RWPE1 (cell line): Measurements from ENCODE around the gene NKX2-3.

Source experiments
- CTCF ChIA-PET: fragments of 350-600 bp; sonication (Branson Sonifier 250); formaldehyde crosslinking; extraction: SDS; loops from one replicate; lab custom pipeline; 2021; lab: Yijun Ruan, JAX
- POLR2A ChIA-PET: fragments of 400-600 bp; formaldehyde crosslinking; extraction: SDS; loops from one replicate; lab custom pipeline; 2020; ENCODE audit warnings: antibody characterized with exemption; ENCODE audit not compliant: low non-redundant PET; lab: Yijun Ruan, JAX
- DNase-seq: peaks from one replicate; pipeline ENCODE4 v3.0.0; 2012; ENCODE audit warnings: low spot score
- H3K27ac ChIP-seq: fragments of 450-650 bp; 2 replicates; pipeline ENCODE4 v1.5.1; 2017
- TF ChIP-seq, protein P1 (sequence below): fragments of 450-650 bp; conservative IDR thresholded peaks from 2 replicates; pipeline ENCODE4 v1.5.1; 2017; ENCODE audit warnings: low read depth, mild to moderate bottlenecking

The NKX2-3 gene

DNA sequence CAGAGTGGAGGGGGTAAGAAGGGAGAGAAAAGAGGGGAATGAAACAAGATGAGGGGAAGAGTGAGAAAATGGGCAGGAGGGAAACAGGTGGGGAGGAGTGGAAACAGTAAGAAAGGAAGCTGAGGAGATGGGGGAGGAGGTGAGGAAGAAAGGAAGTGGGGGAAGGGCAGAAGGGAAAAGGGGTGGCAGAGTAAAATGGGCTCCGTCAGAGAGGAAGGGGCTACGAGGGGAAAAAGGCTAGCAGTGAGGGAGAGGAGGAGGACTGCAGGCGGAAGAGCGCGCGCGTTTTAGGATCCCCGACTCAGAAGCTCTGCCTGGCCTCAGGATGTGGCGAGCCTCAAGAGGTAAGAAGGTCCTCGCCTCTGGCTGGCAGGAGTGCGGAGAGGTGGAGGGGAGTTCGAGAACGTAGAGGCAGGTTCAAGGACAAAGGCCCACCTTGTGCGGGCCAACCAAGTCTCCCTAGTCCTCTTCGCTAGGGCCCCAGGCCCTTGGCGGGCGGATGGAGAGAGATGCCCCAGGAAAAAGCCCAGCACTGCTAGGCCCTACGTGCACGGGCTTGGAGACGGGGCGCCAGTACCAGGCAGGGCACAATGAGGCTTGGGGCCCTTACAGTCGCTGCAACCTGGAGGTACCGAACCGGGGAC lies 5.8 kb upstream of the NKX2-3 start:
- H3K27ac ChIP-seq = no peak overlapping the region
- ChIA-PET POLR2A (no interaction called here), CTCF (interaction anchor here (0.7 to 0.8 kb wide), 2 partner anchors 25 to 85 kb away, joined by 3 to 4 read pairs; no protein-coding TSS in a partner anchor)
- TF ChIP-seq, protein P1, sequence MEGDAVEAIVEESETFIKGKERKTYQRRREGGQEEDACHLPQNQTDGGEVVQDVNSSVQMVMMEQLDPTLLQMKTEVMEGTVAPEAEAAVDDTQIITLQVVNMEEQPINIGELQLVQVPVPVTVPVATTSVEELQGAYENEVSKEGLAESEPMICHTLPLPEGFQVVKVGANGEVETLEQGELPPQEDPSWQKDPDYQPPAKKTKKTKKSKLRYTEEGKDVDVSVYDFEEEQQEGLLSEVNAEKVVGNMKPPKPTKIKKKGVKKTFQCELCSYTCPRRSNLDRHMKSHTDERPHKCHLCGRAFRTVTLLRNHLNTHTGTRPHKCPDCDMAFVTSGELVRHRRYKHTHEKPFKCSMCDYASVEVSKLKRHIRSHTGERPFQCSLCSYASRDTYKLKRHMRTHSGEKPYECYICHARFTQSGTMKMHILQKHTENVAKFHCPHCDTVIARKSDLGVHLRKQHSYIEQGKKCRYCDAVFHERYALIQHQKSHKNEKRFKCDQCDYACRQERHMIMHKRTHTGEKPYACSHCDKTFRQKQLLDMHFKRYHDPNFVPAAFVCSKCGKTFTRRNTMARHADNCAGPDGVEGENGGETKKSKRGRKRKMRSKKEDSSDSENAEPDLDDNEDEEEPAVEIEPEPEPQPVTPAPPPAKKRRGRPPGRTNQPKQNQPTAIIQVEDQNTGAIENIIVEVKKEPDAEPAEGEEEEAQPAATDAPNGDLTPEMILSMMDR = no peak
- DNase-seq = no peak

DNA sequence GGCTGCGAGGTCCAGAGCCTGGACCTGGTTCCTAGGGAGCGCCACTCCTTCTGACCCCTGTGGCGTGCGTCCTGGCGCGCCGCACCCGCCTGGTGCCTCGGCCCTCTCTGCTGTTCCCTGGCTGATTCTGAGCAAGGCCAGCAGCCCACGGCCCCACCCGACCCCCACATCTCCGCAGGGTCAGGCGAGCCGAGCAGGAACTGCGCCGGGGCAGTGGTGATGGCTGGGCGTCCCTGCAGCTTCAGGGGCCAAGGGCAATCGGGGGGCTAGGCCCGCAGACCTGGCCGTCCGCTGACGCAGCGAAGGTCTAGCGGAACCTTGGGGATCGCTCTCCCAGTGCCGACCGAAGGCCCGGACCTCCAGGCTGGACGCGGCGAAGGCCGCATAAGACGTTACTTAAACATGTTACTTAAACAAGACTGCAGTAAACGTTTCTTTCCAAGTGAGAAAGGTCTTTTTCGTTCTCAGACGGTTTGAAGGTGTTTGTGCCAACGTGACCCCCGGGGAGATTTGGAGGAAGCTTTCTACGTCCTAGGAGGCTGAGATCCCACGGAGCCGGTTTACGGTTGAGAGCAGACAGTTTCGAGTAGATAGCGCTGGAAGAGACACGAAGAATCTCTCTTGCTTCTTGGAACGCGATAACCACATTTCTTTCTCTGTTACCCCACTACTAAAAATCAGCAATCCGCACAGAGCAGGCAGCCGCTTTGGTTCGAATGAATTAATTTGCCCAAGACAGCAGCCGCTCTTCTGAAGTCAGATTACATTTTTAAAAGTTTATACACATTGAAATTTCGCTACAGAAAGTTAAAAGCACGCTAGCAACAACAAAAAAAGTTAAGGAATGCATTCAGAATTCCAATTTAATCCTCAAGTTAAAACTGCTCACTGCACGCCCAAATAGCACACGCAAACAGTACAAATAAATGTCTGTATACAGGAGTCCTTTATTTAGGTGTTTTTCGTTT lies 4.9 kb upstream of the NKX2-3 start:
- ChIA-PET CTCF (interaction anchor here (0.7 kb wide), 1 partner anchor 18 kb away, joined by 3 read pairs; no protein-coding TSS in a partner anchor), POLR2A (no interaction called here)
- DNase-seq = no peak
- H3K27ac ChIP-seq = no peak overlapping the region
- TF ChIP-seq, protein P1 = no peak

DNA sequence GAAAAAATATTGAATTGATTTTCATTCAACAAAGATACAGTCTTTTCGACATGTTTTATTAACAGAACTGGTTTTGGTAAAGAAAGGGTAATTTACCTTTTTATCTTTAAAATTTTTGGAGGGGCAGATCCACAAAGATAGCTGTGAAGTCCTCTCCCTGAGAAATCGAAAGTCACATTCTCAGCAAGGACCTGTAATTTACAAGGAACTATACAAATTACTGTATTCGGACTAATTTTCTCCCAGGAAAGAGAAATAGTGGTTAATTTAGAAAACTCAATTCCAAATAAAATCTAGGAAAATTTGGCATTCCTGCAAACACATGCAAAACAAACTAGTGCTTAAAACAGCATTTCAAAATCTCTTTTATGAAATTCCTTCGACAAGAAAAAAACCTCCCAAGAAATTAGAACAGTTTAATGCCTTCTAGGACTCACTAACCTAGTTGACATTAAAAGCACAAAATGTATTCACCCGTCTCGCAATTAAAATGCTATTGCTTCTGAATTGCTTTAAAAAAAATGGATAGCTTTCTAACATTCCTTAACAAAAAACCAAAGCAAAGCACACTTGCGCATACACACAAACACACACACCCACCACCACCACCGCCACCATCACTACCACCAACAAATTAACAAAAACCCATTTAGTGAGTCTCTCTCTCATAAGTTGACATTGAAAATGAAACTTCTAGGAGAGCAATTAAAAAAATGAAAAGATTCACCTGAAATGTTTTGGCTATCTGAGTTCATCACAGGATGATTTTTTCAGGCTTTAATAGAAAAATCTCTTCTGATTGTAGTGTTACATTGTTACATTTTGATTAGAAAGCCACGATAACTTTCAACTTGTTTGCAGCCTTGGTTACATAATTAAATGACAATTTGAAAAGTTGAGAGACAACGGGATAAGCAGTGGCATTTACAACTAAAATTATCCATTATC lies 4.0 kb upstream of the NKX2-3 start:
- no peak overlapping the region for H3K27ac ChIP-seq
- ChIA-PET CTCF (interaction anchor here (0.7 kb wide), 1 partner anchor 19 kb away, joined by 3 read pairs; no protein-coding TSS in a partner anchor), POLR2A (no interaction called here)
- no peak for DNase-seq
- TF ChIP-seq, protein P1 = no peak

DNA sequence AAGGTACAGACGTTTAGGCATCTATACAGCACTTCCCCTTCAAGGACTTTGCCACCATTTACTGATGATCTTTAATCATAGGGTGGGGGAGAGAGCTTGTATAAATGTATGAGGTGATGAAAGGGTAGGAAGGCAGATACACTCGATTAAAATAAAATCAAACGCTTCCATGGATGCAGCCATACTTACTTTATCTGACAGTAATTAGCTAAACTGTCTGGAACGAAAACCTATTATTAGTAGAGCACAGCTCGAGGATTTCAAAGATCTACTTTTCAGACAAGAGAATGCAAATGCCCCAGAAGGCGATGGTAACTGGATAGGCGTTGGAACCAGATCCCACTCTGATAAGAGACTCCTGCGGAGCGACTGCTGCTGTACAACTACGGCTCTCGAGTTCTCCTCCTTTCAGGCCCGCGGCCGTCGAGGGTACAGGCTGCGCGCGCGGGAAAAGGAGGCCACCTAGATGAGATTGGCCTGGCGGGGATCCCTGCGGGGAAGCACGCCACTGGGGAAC lies 3.1 kb upstream of the NKX2-3 start:
- TF ChIP-seq, protein P1 = no peak
- ChIA-PET CTCF (no interaction called here), POLR2A (no interaction called here)
- DNase-seq = no peak
- no peak overlapping the region for H3K27ac ChIP-seq

DNA sequence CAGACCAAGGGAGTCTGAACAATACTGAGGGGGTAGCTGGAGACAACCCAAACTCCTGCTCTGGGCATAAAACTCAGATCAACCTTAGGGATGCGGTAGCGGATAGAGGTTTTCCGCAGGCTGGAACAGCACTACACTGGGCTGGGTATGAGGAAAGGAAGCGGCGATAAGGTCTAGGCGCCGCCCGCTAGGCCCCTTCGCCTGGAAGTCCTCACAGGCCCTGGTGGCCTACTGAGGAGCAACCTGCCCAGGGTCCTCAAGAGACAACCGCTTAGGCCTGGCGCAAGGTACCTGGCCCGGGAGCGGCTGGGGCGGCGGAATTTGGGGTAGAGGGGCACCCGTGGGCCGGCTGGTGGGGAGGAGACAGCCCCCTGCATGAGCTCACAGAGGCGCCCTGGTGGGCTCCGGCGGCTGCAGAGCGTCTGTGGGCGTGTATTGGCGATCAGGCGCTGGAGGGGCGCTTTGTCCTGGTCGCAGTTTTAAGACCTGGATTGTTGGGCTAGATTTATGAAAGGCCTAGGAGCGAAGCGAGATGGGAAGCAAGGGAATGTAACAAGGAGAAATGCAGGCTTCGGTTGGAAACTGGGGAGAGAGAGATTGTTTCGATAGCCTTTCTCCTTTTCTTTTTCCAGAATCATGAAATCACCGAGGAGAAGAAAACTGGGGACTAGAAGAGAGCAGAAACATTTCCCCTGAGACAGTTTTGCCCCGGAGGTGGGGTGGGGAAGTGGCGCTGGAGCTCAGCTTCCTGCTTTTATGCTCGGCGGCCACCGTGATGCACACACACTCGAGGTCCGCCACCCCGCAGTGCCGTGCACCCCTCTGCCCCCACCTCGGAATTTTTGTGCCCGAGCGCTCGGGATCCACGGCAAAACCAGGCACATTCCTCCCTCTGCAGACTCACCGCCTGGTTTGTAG lies 2.4 kb upstream of the NKX2-3 start:
- ChIA-PET CTCF (no interaction called here), POLR2A (no interaction called here)
- no peak overlapping the region for H3K27ac ChIP-seq
- TF ChIP-seq, protein P1 = no peak
- DNase-seq = no peak
